Loucy (cell line): ENCODE measurements around the gene SLC30A9.

Experiments used
- H2AFZ ChIP-seq: fragments of 200-600 bp; sonication (generic); 2 replicates; pipeline ENCODE4 v1.6.0; 2016; ENCODE audit warnings: antibody characterized with exemption, mild to moderate bottlenecking, low read length, moderate library complexity
- H3F3A ChIP-seq: fragments of 200-600 bp; 2 replicates; pipeline ENCODE4 v1.6.0; 2016; ENCODE audit warnings: antibody characterized with exemption, low read depth, mild to moderate bottlenecking
- H3K27me3 ChIP-seq: fragments of 200-600 bp; sonication (generic); 2 replicates; pipeline ENCODE4 v1.6.1; 2014; ENCODE audit warnings: low read length, mild to moderate bottlenecking; ENCODE audit not compliant: insufficient read depth, poor library complexity, severe bottlenecking
- H3K36me3 ChIP-seq: fragments of 200-600 bp; sonication (generic); 2 replicates; pipeline ENCODE4 v1.6.1; 2016; ENCODE audit warnings: low read length; ENCODE audit not compliant: insufficient read depth
- H3K4me1 ChIP-seq: fragments of 200-600 bp; sonication (generic); 2 replicates; pipeline ENCODE4 v1.5.1; 2014; ENCODE audit warnings: low read length, mild to moderate bottlenecking; ENCODE audit not compliant: insufficient read depth, poor library complexity, severe bottlenecking
- H3K4me2 ChIP-seq: fragments of 200-600 bp; sonication (generic); 2 replicates; pipeline ENCODE4 v1.6.0; 2014; ENCODE audit warnings: antibody characterized with exemption, low read length, low read depth, mild to moderate bottlenecking; ENCODE audit not compliant: poor library complexity, severe bottlenecking
- H3K4me3 ChIP-seq: fragments of 200-600 bp; sonication (generic); 2 replicates; pipeline ENCODE4 v1.5.1; 2014; ENCODE audit warnings: low read length, mild to moderate bottlenecking, mixed read lengths; ENCODE audit not compliant: poor library complexity, severe bottlenecking
- H3K79me2 ChIP-seq: fragments of 200-600 bp; sonication (generic); 2 replicates; pipeline ENCODE4 v1.6.1; 2014; ENCODE audit warnings: low read length; ENCODE audit not compliant: insufficient read depth
- H3K9ac ChIP-seq: fragments of 200-600 bp; sonication (generic); 2 replicates; pipeline ENCODE4 v1.6.0; 2014; ENCODE audit warnings: mild to moderate bottlenecking, low read depth, low read length, moderate library complexity; ENCODE audit not compliant: poor library complexity, severe bottlenecking
- H3K9me2 ChIP-seq: fragments of 200-600 bp; sonication (generic); replicated peaks from 2 replicates; pipeline ENCODE4 v1.6.1; 2016; ENCODE audit warnings: low read depth, low read length, mixed read lengths
- H3K9me3 ChIP-seq: fragments of 200-600 bp; sonication (generic); 2 replicates; pipeline ENCODE4 v1.6.1; 2014; ENCODE audit warnings: mild to moderate bottlenecking, antibody characterized with exemption, low read length, low read depth; ENCODE audit not compliant: insufficient read depth
- H4K20me1 ChIP-seq: fragments of 200-600 bp; sonication (generic); 2 replicates; pipeline ENCODE4 v1.6.0; 2014; ENCODE audit warnings: antibody characterized with exemption, low read length, mild to moderate bottlenecking; ENCODE audit not compliant: insufficient read depth, poor library complexity, severe bottlenecking
- EZH2phosphoT487 ChIP-seq: fragments of 200-600 bp; IDR thresholded peaks from 2 replicates; pipeline ENCODE4 v1.6.1; 2018; ENCODE audit warnings: antibody characterized with exemption, mild to moderate bottlenecking, moderate library complexity, borderline replicate concordance
- TF ChIP-seq, protein P1 (sequence below): fragments of 200-600 bp; sonication (generic); conservative IDR thresholded peaks from 2 replicates; pipeline ENCODE4 v1.5.1; 2014; ENCODE audit warnings: mild to moderate bottlenecking, antibody characterized with exemption, low read length

The SLC30A9 gene

GRCh38 chr4:42133006-42133405 is 142.7 kb downstream of the SLC30A9 start:
- H2AFZ ChIP-seq = no peak overlapping the region
- TF ChIP-seq, protein P1, sequence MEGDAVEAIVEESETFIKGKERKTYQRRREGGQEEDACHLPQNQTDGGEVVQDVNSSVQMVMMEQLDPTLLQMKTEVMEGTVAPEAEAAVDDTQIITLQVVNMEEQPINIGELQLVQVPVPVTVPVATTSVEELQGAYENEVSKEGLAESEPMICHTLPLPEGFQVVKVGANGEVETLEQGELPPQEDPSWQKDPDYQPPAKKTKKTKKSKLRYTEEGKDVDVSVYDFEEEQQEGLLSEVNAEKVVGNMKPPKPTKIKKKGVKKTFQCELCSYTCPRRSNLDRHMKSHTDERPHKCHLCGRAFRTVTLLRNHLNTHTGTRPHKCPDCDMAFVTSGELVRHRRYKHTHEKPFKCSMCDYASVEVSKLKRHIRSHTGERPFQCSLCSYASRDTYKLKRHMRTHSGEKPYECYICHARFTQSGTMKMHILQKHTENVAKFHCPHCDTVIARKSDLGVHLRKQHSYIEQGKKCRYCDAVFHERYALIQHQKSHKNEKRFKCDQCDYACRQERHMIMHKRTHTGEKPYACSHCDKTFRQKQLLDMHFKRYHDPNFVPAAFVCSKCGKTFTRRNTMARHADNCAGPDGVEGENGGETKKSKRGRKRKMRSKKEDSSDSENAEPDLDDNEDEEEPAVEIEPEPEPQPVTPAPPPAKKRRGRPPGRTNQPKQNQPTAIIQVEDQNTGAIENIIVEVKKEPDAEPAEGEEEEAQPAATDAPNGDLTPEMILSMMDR = no peak
- no peak for TF ChIP-seq EZH2phosphoT487
- H3K79me2 ChIP-seq = no peaks in the 10 kb centered on the region
- no peaks in the 10 kb centered on the region for H3K9me3 ChIP-seq
- no peak overlapping the region for H3K4me2 ChIP-seq
- H3K4me1 ChIP-seq = no peaks in the 10 kb centered on the region
- no peaks in the 10 kb centered on the region for H3K9me2 ChIP-seq
- H3K9ac ChIP-seq = no peak overlapping the region
- no peaks in the 10 kb centered on the region for H3K27me3 ChIP-seq
- no peaks in the 10 kb centered on the region for H4K20me1 ChIP-seq
- no peaks in the 10 kb centered on the region for H3K36me3 ChIP-seq
- H3K4me3 ChIP-seq = no peak overlapping the region
- H3F3A ChIP-seq = no peaks in the 10 kb centered on the region

- Histone ChIP-seq H2AFZ (no peak overlapping the region), H3K36me3 (no peaks in the 10 kb centered on the region), H3K9me3 (no peaks in the 10 kb centered on the region), H3K4me2 (no peak overlapping the region), H3K4me3 (no peak overlapping the region), H3K4me1 (no peaks in the 10 kb centered on the region), H3K9ac (no peak overlapping the region), H4K20me1 (no peaks in the 10 kb centered on the region), H3F3A (no peaks in the 10 kb centered on the region), H3K9me2 (no peaks in the 10 kb centered on the region), H3K27me3 (no peaks in the 10 kb centered on the region), H3K79me2 (no peaks in the 10 kb centered on the region)
- TF ChIP-seq, protein P1 = no peak
Measured at GRCh38 chr4:42136371-42136770, 146.0 kb downstream of the SLC30A9 start.
